Chondrocyte (in vitro differentiated cells): ENCODE results near the gene FOXO6. TPM values are rescaled to one million over a fixed set of nuclear protein-coding genes. Genes with fewer than 3 reads are reported as not detected.

ENCODE experiments used
- DNase-seq: peaks from one replicate; pipeline ENCODE4 v3.0.0; 2021; ENCODE audit warnings: mixed read lengths, low spot score
- H3K27ac Mint-ChIP-seq: one replicate; pipeline ENCODE4 v1.8.0; 2021; ENCODE audit warnings: mild to moderate bottlenecking, moderate library complexity, mixed read lengths; ENCODE audit not compliant: unreplicated experiment
- H3K27me3 Mint-ChIP-seq: 2 replicates; pipeline ENCODE4 v1.8.0; 2021; ENCODE audit warnings: low read depth, mixed read lengths
- H3K36me3 Mint-ChIP-seq: 2 replicates; pipeline ENCODE4 v1.8.0; 2021; ENCODE audit warnings: low read depth, mixed read lengths
- H3K4me1 Mint-ChIP-seq: 2 replicates; pipeline ENCODE4 v1.8.0; 2021; ENCODE audit warnings: low read depth, mild to moderate bottlenecking, mixed read lengths
- H3K4me3 Mint-ChIP-seq: one replicate; pipeline ENCODE4 v1.8.0; 2021; ENCODE audit warnings: mild to moderate bottlenecking, moderate library complexity, mixed read lengths; ENCODE audit not compliant: unreplicated experiment
- H3K9me3 Mint-ChIP-seq: 2 replicates; pipeline ENCODE4 v1.8.0; 2021; ENCODE audit warnings: low read depth, mixed read lengths
- CTCF ChIP-seq: fragments of 200-600 bp; sonication (generic); IDR thresholded peaks from 2 replicates; pipeline ENCODE4 v1.5.0; 2021; ENCODE audit warnings: antibody characterized with exemption, mild to moderate bottlenecking, moderate library complexity
- total RNA-seq: library from RNA; stranded (reverse); gene quantifications from 3 replicates; pipeline ENCODE4 v1.2.1, GENCODE V29; 2021

The FOXO6 gene
- total RNA-seq, 1 donor from 2014 or later: 1.1 TPM

- DNase-seq: no peak
- Mint-ChIP-seq H3K27ac (no peak overlapping the region), H3K4me3 (no peak overlapping the region), H3K9me3 (peaks cover 15% of the 10 kb centered on the region), H3K27me3 (peaks cover 22% of the 10 kb centered on the region), H3K4me1 (no peaks in the 10 kb centered on the region), H3K36me3 (peaks cover 8% of the 10 kb centered on the region)
- TF ChIP-seq CTCF: no peak
Measured at GRCh38 chr1:41338820-41339219, 22.4 kb upstream of the FOXO6 start.

GRCh38 chr1:41340655-41341364 lies 20.4 kb upstream of the FOXO6 start:
- peaks cover 9% of the 10 kb centered on the region for H3K9me3 Mint-ChIP-seq
- no peaks in the 10 kb centered on the region for H3K4me1 Mint-ChIP-seq
- no peak for TF ChIP-seq CTCF
- H3K27me3 Mint-ChIP-seq: peaks cover 20% of the 10 kb centered on the region
- no peak for DNase-seq
- H3K4me3 Mint-ChIP-seq: no peak overlapping the region
- no peak overlapping the region for H3K27ac Mint-ChIP-seq
- H3K36me3 Mint-ChIP-seq: peaks cover 8% of the 10 kb centered on the region

GRCh38 chr1:41341365-41341683 lies 19.9 kb upstream of the FOXO6 start:
- no peak for TF ChIP-seq CTCF
- peaks cover 5% of the 10 kb centered on the region for H3K36me3 Mint-ChIP-seq
- DNase-seq: peak; percentile 22
- H3K9me3 Mint-ChIP-seq: peaks cover 9% of the 10 kb centered on the region
- no peaks in the 10 kb centered on the region for H3K4me1 Mint-ChIP-seq
- H3K27ac Mint-ChIP-seq: no peak overlapping the region
- peaks cover 18% of the 10 kb centered on the region for H3K27me3 Mint-ChIP-seq
- H3K4me3 Mint-ChIP-seq: no peak overlapping the region

DNA sequence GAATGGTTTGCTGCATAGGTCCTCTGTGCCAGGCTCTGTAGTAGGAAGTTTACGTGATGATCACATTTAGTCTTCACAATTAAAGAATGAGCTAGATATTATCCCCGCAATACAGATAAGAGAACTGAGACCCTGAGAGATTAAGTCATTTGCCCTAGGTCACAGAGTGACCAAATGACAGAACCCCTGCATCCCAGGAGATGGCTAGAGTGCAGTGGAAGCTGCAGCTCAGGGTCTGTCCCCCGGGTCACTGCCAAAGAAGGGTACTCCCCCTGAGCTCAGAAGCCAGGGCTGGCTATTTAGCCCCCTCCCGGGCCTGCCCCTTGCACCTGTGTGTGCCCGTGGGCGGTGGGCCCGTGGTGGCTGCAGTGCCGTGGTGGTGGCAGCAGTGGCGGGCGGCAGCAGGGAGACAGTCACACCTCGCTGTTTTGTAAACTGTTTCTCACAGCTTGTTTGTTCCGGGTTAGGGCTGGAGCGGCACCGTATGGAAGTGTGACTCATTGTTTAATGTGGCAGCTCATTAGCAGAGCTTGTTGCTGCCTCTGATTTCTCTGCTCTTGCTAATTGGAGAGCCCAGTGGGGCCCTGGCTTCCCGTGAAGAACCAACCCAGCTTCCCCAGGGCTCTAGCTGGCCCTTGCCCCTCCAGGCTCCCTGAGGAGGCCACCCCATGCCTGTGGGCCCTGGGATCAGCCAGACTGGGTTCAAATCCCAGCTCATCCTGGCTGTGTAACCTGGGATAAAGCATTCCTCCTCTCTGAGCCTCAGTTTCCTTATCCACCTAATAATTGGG lies 19.3 kb upstream of the FOXO6 start:
- no peaks in the 10 kb centered on the region for H3K4me1 Mint-ChIP-seq
- peaks cover 9% of the 10 kb centered on the region for H3K9me3 Mint-ChIP-seq
- peaks cover 13% of the 10 kb centered on the region for H3K27me3 Mint-ChIP-seq
- peaks cover 5% of the 10 kb centered on the region for H3K36me3 Mint-ChIP-seq
- no peak overlapping the region for H3K27ac Mint-ChIP-seq
- no peak for TF ChIP-seq CTCF
- H3K4me3 Mint-ChIP-seq: no peak overlapping the region
- peak; percentile 82 for DNase-seq

- H3K36me3 Mint-ChIP-seq: peaks cover 5% of the 10 kb centered on the region
- H3K27me3 Mint-ChIP-seq: peaks cover 9% of the 10 kb centered on the region
- peak; percentile 27 for DNase-seq
- no peak overlapping the region for H3K27ac Mint-ChIP-seq
- H3K9me3 Mint-ChIP-seq: peaks cover 9% of the 10 kb centered on the region
- no peaks in the 10 kb centered on the region for H3K4me1 Mint-ChIP-seq
- no peak for TF ChIP-seq CTCF
- H3K4me3 Mint-ChIP-seq: no peak overlapping the region
Measured at GRCh38 chr1:41342774-41343355, 18.4 kb upstream of the FOXO6 start.
